ENCODE results near the gene ELOVL6. TPM values are rescaled to one million over a fixed set of nuclear protein-coding genes. Genes with fewer than 3 reads are reported as not detected.

The ELOVL6 gene
- total RNA-seq, 1 experiment from 2014 or later, result 38.7 TPM

- CTCF ChIA-PET, result no interaction called here
- POLR2A ChIA-PET, result no interaction called here
- no TSS peak for BruUV-seq (replicated peaks)
Measured at GRCh38 chr4:110120506-110120905, 77.9 kb downstream of the ELOVL6 start.

More at GRCh38 chr4:110120506-110120905, 77.9 kb downstream of the ELOVL6 start:
- Histone ChIP-seq H3K79me2 (ENCODE audit: insufficient read depth, low read length) (no peaks in the 10 kb centered on the region), H3K27me3 (ENCODE audit: insufficient read depth, low read length) (no peaks in the 10 kb centered on the region), H3K4me1 (ENCODE audit: control insufficient read depth in 1 of 2, insufficient read depth in 2 of 2, low read length in 2 of 2) (peaks cover 3 to 5% of the 10 kb centered on the region in 2 experiments; a peak in 1 of 4 replicates), H3K9me3 (ENCODE audit: control insufficient read depth in 1 of 2, insufficient read depth in 1 of 2, low read depth in 1 of 2, low read length in 2 of 2) (no peaks in the 10 kb centered on the region), H3K4me3 (replicated peaks in 1 of 2; ENCODE audit: low read depth in 1 of 2, low read length in 2 of 2) (no peak overlapping the region), H3K9me2 (ENCODE audit: insufficient read depth) (no peaks in the 10 kb centered on the region), H4K20me1 (ENCODE audit: insufficient read depth) (no peaks in the 10 kb centered on the region), H3K9ac (ENCODE audit: low read length) (no peak overlapping the region), H3K36me3 (ENCODE audit: control insufficient read depth in 1 of 2, insufficient read depth in 2 of 2, low read length in 2 of 2) (no peaks in the 10 kb centered on the region), H2AFZ (ENCODE audit: low read depth, low read length, poor library complexity, severe bottlenecking) (no peak overlapping the region), H3K4me2 (ENCODE audit: low read length) (no peak overlapping the region), H3K27ac (ENCODE audit: low read depth, low read length) (no peak overlapping the region)
- no peak for TF ChIP-seq REST (IDR thresholded peaks at IDR 0.05; ENCODE audit: low read depth)
- TF ChIP-seq, protein P1, sequence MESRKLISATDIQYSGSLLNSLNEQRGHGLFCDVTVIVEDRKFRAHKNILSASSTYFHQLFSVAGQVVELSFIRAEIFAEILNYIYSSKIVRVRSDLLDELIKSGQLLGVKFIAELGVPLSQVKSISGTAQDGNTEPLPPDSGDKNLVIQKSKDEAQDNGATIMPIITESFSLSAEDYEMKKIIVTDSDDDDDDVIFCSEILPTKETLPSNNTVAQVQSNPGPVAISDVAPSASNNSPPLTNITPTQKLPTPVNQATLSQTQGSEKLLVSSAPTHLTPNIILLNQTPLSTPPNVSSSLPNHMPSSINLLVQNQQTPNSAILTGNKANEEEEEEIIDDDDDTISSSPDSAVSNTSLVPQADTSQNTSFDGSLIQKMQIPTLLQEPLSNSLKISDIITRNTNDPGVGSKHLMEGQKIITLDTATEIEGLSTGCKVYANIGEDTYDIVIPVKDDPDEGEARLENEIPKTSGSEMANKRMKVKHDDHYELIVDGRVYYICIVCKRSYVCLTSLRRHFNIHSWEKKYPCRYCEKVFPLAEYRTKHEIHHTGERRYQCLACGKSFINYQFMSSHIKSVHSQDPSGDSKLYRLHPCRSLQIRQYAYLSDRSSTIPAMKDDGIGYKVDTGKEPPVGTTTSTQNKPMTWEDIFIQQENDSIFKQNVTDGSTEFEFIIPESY (IDR thresholded peaks at IDR 0.05; ENCODE audit: extremely low read depth, insufficient replicate concordance, low read length), result no peak
- no peak for TF ChIP-seq TCF7L2 (IDR thresholded peaks at IDR 0.05; ENCODE audit: borderline replicate concordance, extremely low read depth, insufficient read depth, insufficient read length)
- TF ChIP-seq POLR2A (IDR thresholded peaks at IDR 0.05; ENCODE audit: borderline replicate concordance, extremely low read depth, insufficient read depth, insufficient read length), result no peak
- TF ChIP-seq JUND (IDR thresholded peaks at IDR 0.05), result no peak
- TF ChIP-seq SIN3A (IDR thresholded peaks at IDR 0.05; ENCODE audit: low read depth), result no peak
- no peak for TF ChIP-seq RAD21 (IDR thresholded peaks at IDR 0.05; ENCODE audit: low read depth)
- no peak for TF ChIP-seq CTCF (IDR thresholded peaks at IDR 0.05 in 2 of 3, conservative IDR thresholded peaks at IDR 0.05 in 1 of 3; ENCODE audit: borderline replicate concordance in 1 of 3, insufficient read depth in 1 of 3, low read depth in 2 of 3, low read length in 2 of 3)
- TF ChIP-seq EZH2phosphoT487 (IDR thresholded peaks at IDR 0.05; ENCODE audit: borderline replicate concordance), result no peak
- TF ChIP-seq FOSL1 (IDR thresholded peaks at IDR 0.05; ENCODE audit: low read depth), result no peak
- no peak for TF ChIP-seq POLR2AphosphoS5 (IDR thresholded peaks at IDR 0.05; ENCODE audit: low read depth, low read length)
- TF ChIP-seq, protein P2, sequence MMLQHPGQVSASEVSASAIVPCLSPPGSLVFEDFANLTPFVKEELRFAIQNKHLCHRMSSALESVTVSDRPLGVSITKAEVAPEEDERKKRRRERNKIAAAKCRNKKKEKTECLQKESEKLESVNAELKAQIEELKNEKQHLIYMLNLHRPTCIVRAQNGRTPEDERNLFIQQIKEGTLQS (IDR thresholded peaks at IDR 0.05), result no peak
- TF ChIP-seq YY1 (IDR thresholded peaks at IDR 0.05; ENCODE audit: extremely low read depth, insufficient replicate concordance, low read depth, low read length), result no peak
- no peak for TF ChIP-seq EZH2 (IDR thresholded peaks at IDR 0.05)
- TF ChIP-seq SRF (IDR thresholded peaks at IDR 0.05; ENCODE audit: low read depth), result no peak
- TF ChIP-seq EGR1 (IDR thresholded peaks at IDR 0.05; ENCODE audit: low read depth), result no peak
- ATAC-seq (no peak), DNase-seq (ENCODE audit: low read depth, low spot score) (no peak)
- intact Hi-C loops (cut with micrococcal nuclease), result no loop called here
- RAD21 ChIA-PET (ENCODE audit: low non-redundant PET in 1 of 2, low total read pairs in 2 of 2, uncharacterized antibody in 2 of 2, unreplicated experiment in 2 of 2), result no interaction called here
